ENCODE measurements around the gene VIPR2. TPM values are rescaled to one million over a fixed set of nuclear protein-coding genes. Genes with fewer than 3 reads are reported as not detected.
"Not testable (repeated sequence)": the region's sequence is repeated elsewhere in the genome, so short reads cannot be mapped to it uniquely, and the experiment has no call there.

The VIPR2 gene
- total RNA-seq, 2 experiments from 2014 or later: 0.83 to 1.7 TPM

DNA sequence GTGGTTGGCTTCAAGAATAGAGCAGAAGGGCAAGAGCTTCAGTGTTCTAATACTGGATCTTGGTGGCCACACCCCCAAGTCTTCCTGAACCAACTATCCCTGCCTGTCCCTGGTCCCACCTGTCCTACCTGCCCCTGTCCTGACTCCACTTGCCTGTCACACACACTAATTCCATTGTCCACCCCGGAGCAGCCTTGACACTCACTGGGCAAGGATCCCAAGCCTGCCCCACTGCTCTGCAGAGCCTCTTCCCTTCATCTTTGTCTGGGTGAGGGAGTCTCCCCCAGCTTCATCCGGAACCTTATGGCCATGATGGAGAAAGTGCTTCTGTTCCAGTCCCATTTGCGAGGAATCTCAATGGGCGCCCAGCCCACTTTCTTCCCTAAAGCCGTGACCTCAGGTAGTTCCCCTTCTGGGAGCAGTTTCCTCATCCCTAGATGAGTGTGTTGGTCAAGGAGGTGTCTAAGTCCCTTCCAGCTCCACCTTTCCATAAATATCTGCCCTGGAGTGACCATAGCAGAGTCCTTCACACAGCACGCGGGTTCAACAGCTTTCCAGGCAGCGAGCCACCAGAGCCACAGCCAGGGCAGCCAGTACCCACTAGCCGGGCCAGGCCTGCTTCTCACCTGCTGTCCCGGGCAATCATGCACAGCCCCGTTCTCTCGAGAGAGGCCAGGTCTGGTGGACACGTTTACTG, 61.5 kb downstream of the VIPR2 start:
- Mint-ChIP-seq H3K36me3 (ENCODE audit: low read depth) (peaks cover 2% of the 10 kb centered on the region), H3K27me3 (ENCODE audit: low read depth) (peaks cover 12% of the 10 kb centered on the region), H3K4me3 (no peak overlapping the region), H3K27ac (no peak overlapping the region), H3K9me3 (no peaks in the 10 kb centered on the region), H3K4me1 (ENCODE audit: low read depth) (peaks cover 2% of the 10 kb centered on the region)
- DNase-seq: no peak
- CTCF ChIA-PET: no interaction called here
- intact Hi-C loops (cut with micrococcal nuclease): no loop called here

DNA sequence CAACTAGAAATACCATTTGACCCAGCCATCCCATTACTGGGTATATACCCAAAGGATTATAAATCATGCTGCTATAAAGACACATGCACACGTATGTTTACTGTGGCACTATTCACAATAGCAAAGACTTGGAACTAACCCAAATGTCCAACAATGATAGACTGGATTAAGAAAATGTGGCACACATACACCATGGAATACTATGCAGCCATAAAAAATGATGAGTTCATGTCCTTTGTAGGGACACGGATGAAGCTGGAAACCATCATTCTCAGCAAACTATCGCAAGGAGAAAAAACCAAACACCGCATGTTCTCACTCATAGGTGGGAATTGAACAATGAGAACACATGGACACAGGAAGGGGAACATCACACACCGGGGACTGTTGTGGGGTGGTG, 62.6 kb downstream of the VIPR2 start:
- intact Hi-C loops (cut with micrococcal nuclease); CTCF ChIA-PET; H3K36me3 Mint-ChIP-seq (ENCODE audit: low read depth): not testable (repeated sequence)

DNA sequence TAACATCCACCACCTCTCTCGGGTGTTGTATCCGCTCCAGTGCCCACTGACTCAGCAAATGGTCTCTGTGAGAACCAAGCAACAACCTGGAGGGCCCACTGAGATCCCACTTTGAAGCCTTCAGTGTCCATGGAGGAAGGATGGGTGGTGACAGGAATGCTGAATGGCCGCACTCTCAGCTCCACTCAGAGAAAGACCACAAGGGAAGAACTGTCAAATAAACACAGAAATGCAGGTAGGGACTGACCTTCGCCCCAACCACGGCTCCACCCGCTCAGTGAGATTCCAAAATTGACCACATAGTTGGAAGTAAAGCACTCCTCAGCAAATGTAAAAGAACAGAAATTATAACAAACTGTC, 65.8 kb downstream of the VIPR2 start:
- Mint-ChIP-seq H3K27ac (no peak overlapping the region), H3K4me1 (ENCODE audit: low read depth) (peaks cover 6% of the 10 kb centered on the region), H3K4me3 (no peak overlapping the region), H3K9me3 (no peaks in the 10 kb centered on the region), H3K36me3 (ENCODE audit: low read depth) (peaks cover 2% of the 10 kb centered on the region), H3K27me3 (ENCODE audit: low read depth) (peaks cover 10% of the 10 kb centered on the region)
- intact Hi-C loops (cut with micrococcal nuclease): no loop called here
- CTCF ChIA-PET: no interaction called here
- DNase-seq: no peak

More for the DNA sequence above, 62.6 kb downstream of the VIPR2 start:
- H3K4me1 Mint-ChIP-seq (ENCODE audit: low read depth); H3K27ac Mint-ChIP-seq; H3K9me3 Mint-ChIP-seq; DNase-seq; H3K4me3 Mint-ChIP-seq: not testable (repeated sequence)
- H3K27me3 Mint-ChIP-seq (ENCODE audit: low read depth): peaks cover 12% of the 10 kb centered on the region

DNA sequence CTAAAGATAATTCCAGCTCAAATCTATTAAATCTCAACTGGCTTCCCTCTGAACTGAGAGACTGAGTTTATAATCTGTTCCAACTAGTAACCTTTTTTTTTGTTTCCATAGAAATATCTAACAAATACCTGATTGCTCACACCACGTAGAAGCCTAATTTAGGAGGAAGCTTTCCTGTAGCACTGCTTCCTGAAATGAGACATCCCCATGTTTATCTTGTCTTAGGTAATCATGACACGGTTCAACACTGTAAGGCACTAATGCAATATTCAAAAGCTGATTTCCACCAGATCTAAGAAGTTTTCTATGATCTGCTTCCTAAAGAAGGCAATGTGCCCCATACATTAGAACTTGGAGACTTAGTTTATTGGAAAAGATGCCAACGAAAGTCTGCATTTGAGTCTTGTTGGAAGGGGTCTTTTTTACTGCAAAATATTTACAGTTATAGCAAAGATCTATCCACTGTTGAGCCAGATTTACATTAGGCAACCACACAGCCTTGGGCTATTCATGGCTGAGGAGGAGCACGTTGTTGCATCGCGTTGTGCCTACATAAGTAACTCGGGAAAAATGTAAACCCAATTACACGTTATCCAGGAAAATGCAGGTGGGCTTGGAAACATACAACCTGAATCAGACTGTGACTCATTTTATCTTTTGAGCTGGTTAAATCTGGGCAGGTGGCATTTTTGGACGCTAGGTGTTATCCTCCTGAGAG, 66.3 kb downstream of the VIPR2 start:
- H3K9me3 Mint-ChIP-seq: no peaks in the 10 kb centered on the region
- no peak for DNase-seq
- no peak overlapping the region for H3K27ac Mint-ChIP-seq
- H3K27me3 Mint-ChIP-seq (ENCODE audit: low read depth): peaks cover 10% of the 10 kb centered on the region
- no peak overlapping the region for H3K4me3 Mint-ChIP-seq
- H3K36me3 Mint-ChIP-seq (ENCODE audit: low read depth): peaks cover 2% of the 10 kb centered on the region
- intact Hi-C loops (cut with micrococcal nuclease): no loop called here
- H3K4me1 Mint-ChIP-seq (ENCODE audit: low read depth): peaks cover 6% of the 10 kb centered on the region
- CTCF ChIA-PET: no interaction called here

DNA sequence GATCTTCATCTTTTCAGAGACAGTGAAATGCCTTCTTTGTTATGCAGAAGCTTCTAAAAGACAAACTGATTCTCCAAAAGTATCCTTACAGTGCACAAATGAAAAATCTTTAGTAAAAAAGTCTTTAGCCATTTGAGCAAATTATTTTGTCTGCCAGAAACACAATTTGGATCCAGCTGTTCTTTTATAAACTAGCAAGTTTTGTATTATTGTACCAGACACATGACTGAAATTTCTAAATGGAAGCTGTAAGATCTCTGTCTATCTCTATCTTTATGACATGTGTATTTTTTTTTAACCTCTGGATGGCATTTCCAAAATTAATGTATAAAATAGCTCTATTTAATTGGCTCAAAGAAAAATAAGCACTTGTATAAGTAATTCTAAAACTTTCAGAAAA, 68.3 kb downstream of the VIPR2 start:
- H3K9me3 Mint-ChIP-seq: no peaks in the 10 kb centered on the region
- CTCF ChIA-PET: interaction anchor here (1.2 kb wide), 1 partner anchor 17 kb away, joined by 3 read pairs; no protein-coding TSS in a partner anchor
- H3K4me3 Mint-ChIP-seq: no peak overlapping the region
- H3K27ac Mint-ChIP-seq: no peak overlapping the region
- peaks cover 7% of the 10 kb centered on the region for H3K4me1 Mint-ChIP-seq (ENCODE audit: low read depth)
- intact Hi-C loops (cut with micrococcal nuclease): no loop called here
- H3K27me3 Mint-ChIP-seq (ENCODE audit: low read depth): peaks cover 10% of the 10 kb centered on the region
- H3K36me3 Mint-ChIP-seq (ENCODE audit: low read depth): peaks cover 2% of the 10 kb centered on the region
- DNase-seq: no peak

DNA sequence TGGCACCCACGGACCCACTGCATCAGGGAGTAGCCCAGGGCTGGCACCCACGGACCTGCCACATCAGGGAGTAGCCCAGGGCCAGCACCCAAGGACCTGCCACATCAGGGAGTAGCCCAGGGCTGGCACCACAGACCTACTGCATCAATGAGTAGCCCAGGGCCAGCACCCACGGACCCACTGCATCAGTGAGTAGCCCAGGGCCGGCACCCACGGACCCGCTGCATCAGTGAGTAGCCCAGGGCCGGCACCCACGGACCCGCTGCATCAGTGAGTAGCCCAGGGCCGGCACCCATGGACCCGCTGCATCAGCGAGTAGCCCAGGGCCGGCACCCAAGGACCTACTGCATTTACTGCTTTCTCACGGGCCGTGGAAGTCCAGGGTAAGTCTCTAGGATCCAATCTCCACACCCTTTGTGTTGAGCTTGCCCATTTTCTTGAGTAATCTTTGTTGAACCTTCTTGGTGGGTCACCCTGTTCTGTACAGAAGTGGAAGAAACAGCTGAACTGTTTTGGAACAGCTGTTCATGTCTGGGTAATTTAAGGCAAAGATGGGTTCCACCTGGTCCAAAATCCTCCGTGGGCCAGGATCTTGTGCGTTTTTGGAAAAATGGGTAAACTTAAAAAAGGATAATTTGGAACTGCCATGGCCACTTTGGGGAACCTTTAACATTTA, 69.0 kb downstream of the VIPR2 start:
- peaks cover 2% of the 10 kb centered on the region for H3K36me3 Mint-ChIP-seq (ENCODE audit: low read depth)
- CTCF ChIA-PET: interaction anchor here (1.0 to 1.2 kb wide), 2 partner anchors 9 to 17 kb away, joined by 3 read pairs; no protein-coding TSS in a partner anchor
- H3K9me3 Mint-ChIP-seq: no peaks in the 10 kb centered on the region
- no peak overlapping the region for H3K4me3 Mint-ChIP-seq
- no peak for DNase-seq
- intact Hi-C loops (cut with micrococcal nuclease): no loop called here
- peaks cover 12% of the 10 kb centered on the region for H3K4me1 Mint-ChIP-seq (ENCODE audit: low read depth)
- H3K27me3 Mint-ChIP-seq (ENCODE audit: low read depth): peaks cover 10% of the 10 kb centered on the region
- no peak overlapping the region for H3K27ac Mint-ChIP-seq

DNA sequence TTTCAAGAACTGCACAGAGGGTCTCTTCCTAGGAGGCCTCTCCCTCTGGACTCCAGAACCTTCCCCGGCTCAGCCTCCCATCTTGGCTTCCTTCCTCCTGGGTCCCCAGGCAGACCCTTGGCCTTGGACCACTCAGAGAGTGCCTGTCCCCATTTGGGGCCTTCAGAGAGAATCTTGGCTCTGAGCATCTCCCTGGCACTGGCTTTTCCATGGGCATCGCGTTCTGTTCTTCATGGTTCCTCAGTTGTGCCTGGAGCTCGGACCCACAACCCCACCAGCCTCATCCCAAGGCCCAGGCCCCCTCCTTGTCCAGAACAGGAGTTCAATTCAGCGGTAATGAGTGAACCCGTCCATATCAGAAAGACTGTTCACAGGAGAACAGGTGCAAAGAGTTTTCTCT, 73.4 kb downstream of the VIPR2 start:
- H3K27me3 Mint-ChIP-seq (ENCODE audit: low read depth): peaks cover 7% of the 10 kb centered on the region
- no peaks in the 10 kb centered on the region for H3K9me3 Mint-ChIP-seq
- no peak overlapping the region for H3K4me3 Mint-ChIP-seq
- CTCF ChIA-PET: no interaction called here
- H3K27ac Mint-ChIP-seq: no peak overlapping the region
- peaks cover 25% of the 10 kb centered on the region for H3K4me1 Mint-ChIP-seq (ENCODE audit: low read depth)
- no peak for DNase-seq
- H3K36me3 Mint-ChIP-seq (ENCODE audit: low read depth): no peaks in the 10 kb centered on the region
- intact Hi-C loops (cut with micrococcal nuclease): no loop called here

DNA sequence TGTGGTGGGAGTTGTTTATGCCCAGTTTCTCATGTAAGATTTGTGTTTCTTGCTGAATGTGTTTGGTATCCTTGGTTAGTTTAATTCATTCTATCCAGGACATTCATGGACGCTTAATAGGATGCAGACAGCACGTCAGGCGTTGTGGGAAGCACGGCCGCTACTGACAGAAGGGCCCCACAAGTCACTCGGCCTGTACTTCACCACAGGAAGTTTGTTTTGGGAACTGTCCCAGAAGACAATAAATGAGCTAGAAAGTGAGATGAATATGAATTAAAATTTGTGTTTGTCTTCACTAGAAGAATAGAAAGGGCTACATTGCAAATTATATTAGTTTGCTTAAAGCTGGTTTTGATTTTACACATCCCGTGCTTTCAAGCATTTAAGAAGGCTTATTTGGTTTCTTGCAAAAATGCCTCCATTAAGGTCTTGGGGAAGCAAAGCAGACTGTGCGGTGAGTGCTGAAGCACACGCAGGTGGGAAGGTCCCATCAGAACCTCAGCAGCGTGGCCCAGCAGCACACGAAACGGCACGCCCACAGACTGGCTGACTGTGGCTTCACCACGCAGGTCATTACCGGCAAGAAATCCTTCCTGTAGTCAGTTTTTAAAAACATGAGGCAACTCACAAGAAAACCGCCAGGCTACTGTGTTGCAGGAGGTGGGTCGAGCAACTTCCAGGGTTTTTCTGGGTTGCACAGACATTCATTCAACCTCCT, 74.1 kb downstream of the VIPR2 start:
- Mint-ChIP-seq H3K4me1 (ENCODE audit: low read depth) (peaks cover 25% of the 10 kb centered on the region), H3K9me3 (no peaks in the 10 kb centered on the region), H3K27me3 (ENCODE audit: low read depth) (peaks cover 7% of the 10 kb centered on the region), H3K4me3 (no peak overlapping the region), H3K27ac (peak overlapping the region; percentile 61), H3K36me3 (ENCODE audit: low read depth) (no peaks in the 10 kb centered on the region)
- CTCF ChIA-PET: interaction anchor here (1.0 kb wide), 1 partner anchor 79 kb away, joined by 3 read pairs; no protein-coding TSS in a partner anchor
- intact Hi-C loops (cut with micrococcal nuclease): no loop called here
- peak; percentile 47 for DNase-seq

DNA sequence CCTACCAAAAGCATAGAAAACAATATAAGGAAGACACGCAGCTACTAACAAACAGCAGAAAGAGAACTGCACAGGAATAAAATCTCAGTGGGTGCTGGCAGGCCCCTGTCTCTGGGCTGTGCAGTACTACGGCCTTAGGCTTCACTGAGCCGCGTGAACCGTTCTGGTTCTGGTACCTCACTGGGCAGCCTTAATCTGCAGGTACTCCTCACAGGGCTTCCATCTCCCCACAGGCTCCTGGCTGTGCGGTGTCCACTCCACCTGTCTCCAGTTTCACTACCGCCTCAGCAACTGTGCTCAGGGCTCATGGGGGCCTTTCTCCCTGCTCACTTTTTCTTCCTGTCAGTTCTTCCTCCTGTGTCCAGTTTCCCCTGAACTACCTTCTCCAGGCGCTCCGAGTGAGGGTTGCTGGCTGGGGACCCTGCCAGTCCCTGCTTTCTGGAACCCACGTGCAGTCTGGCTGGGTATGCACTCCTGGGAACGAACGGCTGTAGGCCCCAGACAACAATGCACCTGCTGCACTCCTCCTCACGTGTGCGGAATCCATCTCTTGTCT, 75.7 kb downstream of the VIPR2 start:
- peaks cover 25% of the 10 kb centered on the region for H3K4me1 Mint-ChIP-seq (ENCODE audit: low read depth)
- H3K4me3 Mint-ChIP-seq: no peak overlapping the region
- intact Hi-C loops (cut with micrococcal nuclease): no loop called here
- peaks cover 7% of the 10 kb centered on the region for H3K27me3 Mint-ChIP-seq (ENCODE audit: low read depth)
- H3K9me3 Mint-ChIP-seq: no peaks in the 10 kb centered on the region
- CTCF ChIA-PET: no interaction called here
- no peak overlapping the region for H3K27ac Mint-ChIP-seq
- DNase-seq: no peak
- no peaks in the 10 kb centered on the region for H3K36me3 Mint-ChIP-seq (ENCODE audit: low read depth)

DNA sequence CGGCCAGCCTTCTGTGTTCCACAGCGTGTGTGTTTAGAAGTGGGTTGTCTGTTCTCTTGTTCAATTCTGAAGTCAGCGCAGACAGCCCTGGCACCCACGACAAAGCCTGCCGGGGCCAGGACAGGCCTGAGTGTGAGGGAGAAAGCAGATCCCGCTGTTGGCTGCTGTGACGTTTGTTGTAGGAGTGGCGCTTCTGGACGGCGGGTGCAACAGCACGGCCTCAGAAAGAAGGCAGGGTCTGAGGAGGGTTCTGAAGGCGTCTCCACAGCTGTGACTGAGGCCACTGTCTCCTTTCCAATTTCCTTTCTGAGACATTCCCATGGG, 76.2 kb downstream of the VIPR2 start:
- intact Hi-C loops (cut with micrococcal nuclease): no loop called here
- H3K4me1 Mint-ChIP-seq (ENCODE audit: low read depth): peaks cover 25% of the 10 kb centered on the region
- H3K27me3 Mint-ChIP-seq (ENCODE audit: low read depth): peaks cover 7% of the 10 kb centered on the region
- no peaks in the 10 kb centered on the region for H3K9me3 Mint-ChIP-seq
- CTCF ChIA-PET: no interaction called here
- no peak overlapping the region for H3K27ac Mint-ChIP-seq
- no peak overlapping the region for H3K4me3 Mint-ChIP-seq
- peak; percentile 14 for DNase-seq
- no peaks in the 10 kb centered on the region for H3K36me3 Mint-ChIP-seq (ENCODE audit: low read depth)

DNA sequence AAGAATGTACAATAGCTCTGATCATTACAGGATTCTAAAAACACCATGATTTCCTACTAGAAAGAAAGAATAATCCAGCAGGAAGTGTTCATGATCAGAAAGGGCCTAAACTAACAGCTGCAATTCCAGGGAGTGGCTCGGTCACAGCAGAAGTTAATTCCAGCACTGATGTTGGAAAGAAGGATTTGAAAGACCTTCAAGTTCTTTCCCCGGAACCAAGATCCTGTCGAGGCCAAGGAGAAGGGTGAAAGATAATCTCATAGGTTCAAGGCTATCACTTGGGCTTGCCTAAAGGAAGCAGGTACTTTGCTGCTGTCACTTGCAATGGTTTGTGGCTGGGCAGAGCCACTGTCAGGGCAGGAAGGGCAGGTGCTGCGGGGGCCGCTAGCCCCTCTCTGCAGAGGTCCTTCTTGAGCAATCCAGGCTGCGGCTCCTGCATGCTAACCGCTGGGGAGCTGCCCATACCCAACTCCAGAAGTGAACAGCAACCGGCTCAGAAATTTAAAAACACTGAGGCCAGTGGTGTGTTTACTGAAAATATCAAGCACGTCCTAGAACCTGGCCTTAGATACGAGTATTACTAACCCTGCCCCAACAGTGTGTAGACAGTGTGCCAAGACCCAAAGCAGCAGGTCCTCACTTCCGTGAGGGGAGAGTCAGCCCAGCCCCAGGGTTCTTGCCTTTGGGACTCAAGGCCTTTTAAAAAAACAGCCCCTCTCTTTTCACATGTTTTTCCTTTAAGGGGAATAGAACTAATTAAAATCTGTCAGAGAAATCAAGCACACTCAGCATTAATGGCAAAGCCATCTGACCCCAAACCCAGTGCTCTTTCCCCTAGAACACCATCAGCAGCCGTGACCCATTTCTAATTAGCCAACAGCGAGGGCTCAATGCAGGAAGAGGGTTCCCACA, 76.8 kb downstream of the VIPR2 start:
- no peak overlapping the region for H3K27ac Mint-ChIP-seq
- no peaks in the 10 kb centered on the region for H3K9me3 Mint-ChIP-seq
- CTCF ChIA-PET: no interaction called here
- no peak overlapping the region for H3K4me3 Mint-ChIP-seq
- no peak for DNase-seq
- peaks cover 25% of the 10 kb centered on the region for H3K4me1 Mint-ChIP-seq (ENCODE audit: low read depth)
- no peaks in the 10 kb centered on the region for H3K36me3 Mint-ChIP-seq (ENCODE audit: low read depth)
- peaks cover 7% of the 10 kb centered on the region for H3K27me3 Mint-ChIP-seq (ENCODE audit: low read depth)
- intact Hi-C loops (cut with micrococcal nuclease): no loop called here
